ENCODE data around the gene NBPF4. TPM values are rescaled to one million over a fixed set of nuclear protein-coding genes. Genes with fewer than 3 reads are reported as not detected.
A peak's percentile ranks its signal among the peaks of the same experiment; 100 is the strongest.
"Not testable (repeated sequence)": the region's sequence is repeated elsewhere in the genome, so short reads cannot be mapped to it uniquely, and the experiment has no call there.

NBPF4 gene
- total RNA-seq, 1 experiment from 2014 or later, result not detected

- CTCF ChIA-PET; DNase-seq (ENCODE audit: low spot score); H3K9me3 Mint-ChIP-seq; H3K36me3 Mint-ChIP-seq; H3K4me3 Mint-ChIP-seq; ATAC-seq; H3K27ac Mint-ChIP-seq; H3K27me3 Mint-ChIP-seq (ENCODE audit: low read depth); POLR2A ChIA-PET; H3K4me1 Mint-ChIP-seq: not testable (repeated sequence)
Measured at GRCh38 chr1:108227772-108228171, 16.1 kb downstream of the NBPF4 start.

GRCh38 chr1:108226855-108227254 lies 17.0 kb downstream of the NBPF4 start:
- H3K27me3 Mint-ChIP-seq (ENCODE audit: low read depth); H3K4me3 Mint-ChIP-seq; H3K4me1 Mint-ChIP-seq; ATAC-seq; H3K36me3 Mint-ChIP-seq; H3K27ac Mint-ChIP-seq; POLR2A ChIA-PET; CTCF ChIA-PET; H3K9me3 Mint-ChIP-seq; DNase-seq (ENCODE audit: low spot score): not testable (repeated sequence)

- DNase-seq (ENCODE audit: low spot score); H3K36me3 Mint-ChIP-seq; H3K9me3 Mint-ChIP-seq; CTCF ChIA-PET; H3K4me3 Mint-ChIP-seq; ATAC-seq; H3K27me3 Mint-ChIP-seq (ENCODE audit: low read depth); H3K27ac Mint-ChIP-seq; H3K4me1 Mint-ChIP-seq; POLR2A ChIA-PET: not testable (repeated sequence)
Measured at GRCh38 chr1:108223226-108223625, 20.6 kb downstream of the NBPF4 start.

DNA sequence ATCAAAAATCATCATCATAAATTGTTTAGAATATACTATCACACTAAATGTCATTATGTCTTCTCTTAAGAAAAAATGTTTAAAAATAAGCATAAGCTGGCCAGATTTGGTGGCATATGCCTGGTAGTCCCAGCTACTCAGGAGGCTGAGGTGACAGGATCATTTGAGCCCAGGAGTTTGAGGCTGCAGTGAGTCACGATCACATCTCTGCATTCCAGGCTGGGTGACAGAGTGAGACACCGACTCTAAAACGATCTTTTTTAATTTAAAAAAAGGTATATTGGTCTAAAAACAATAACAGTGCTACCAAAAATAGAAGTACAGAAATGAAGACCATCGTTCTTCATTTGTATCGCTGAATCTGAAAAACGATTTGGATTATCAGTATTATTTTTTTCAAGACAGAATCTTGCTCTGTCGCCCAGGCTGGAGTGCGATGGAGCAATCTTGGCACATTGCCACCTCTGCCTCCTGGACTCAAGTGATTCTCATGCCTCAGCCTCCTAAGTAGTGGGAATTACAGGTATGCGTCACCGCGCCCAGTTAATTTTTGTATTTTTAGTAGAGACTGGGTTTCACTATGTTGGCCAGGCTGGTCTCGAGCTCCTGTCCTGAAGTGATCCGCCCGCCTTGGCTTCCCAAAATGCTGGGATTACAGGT lies 26.2 kb downstream of the NBPF4 start:
- H3K9me3 Mint-ChIP-seq; H3K27me3 Mint-ChIP-seq (ENCODE audit: low read depth); H3K4me3 Mint-ChIP-seq; ATAC-seq; H3K4me1 Mint-ChIP-seq; H3K27ac Mint-ChIP-seq; H3K36me3 Mint-ChIP-seq; DNase-seq (ENCODE audit: low spot score); CTCF ChIA-PET; POLR2A ChIA-PET: not testable (repeated sequence)

DNA sequence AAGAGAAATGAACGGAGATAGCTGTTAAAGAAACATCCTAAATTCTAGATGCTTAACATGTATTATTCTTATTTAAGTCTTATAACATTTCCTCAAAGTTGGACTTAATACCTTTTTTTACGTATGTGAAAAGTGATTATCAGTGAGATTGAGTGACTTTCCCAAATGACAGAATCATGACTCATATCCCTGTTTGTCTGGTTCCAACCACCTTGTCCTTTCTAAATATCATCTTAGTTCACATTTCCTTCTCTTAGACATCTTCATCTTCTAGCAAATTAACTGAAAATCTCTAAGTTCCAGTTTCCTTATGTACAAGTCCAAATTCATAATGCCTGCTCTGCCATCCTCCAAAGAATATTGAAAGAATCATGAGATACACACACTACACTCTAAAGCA lies 26.9 kb downstream of the NBPF4 start:
- H3K9me3 Mint-ChIP-seq, result not testable (repeated sequence)

GRCh38 chr1:108216028-108216890 lies 27.6 kb downstream of the NBPF4 start:
- CTCF ChIA-PET, result interaction anchor here (1.2 kb wide), 1 partner anchor 111 kb away, joined by 5 read pairs; no protein-coding TSS in a partner anchor
- POLR2A ChIA-PET; H3K4me1 Mint-ChIP-seq; H3K27ac Mint-ChIP-seq; DNase-seq (ENCODE audit: low spot score); H3K36me3 Mint-ChIP-seq; H3K27me3 Mint-ChIP-seq (ENCODE audit: low read depth); H3K9me3 Mint-ChIP-seq; H3K4me3 Mint-ChIP-seq: not testable (repeated sequence)
- peak; percentile 30; the same call in 1 of the 2 replicates for ATAC-seq

More for the DNA sequence above, 26.9 kb downstream of the NBPF4 start:
- DNase-seq (ENCODE audit: low spot score); H3K4me1 Mint-ChIP-seq; ATAC-seq; H3K27ac Mint-ChIP-seq; POLR2A ChIA-PET; H3K27me3 Mint-ChIP-seq (ENCODE audit: low read depth); H3K4me3 Mint-ChIP-seq; H3K36me3 Mint-ChIP-seq: not testable (repeated sequence)
- CTCF ChIA-PET, result interaction anchor here (1.2 kb wide), 1 partner anchor 111 kb away, joined by 5 read pairs; no protein-coding TSS in a partner anchor

GRCh38 chr1:108214641-108215465 lies 29.0 kb downstream of the NBPF4 start:
- ATAC-seq, result peak; percentile 51
- H3K36me3 Mint-ChIP-seq; H3K27ac Mint-ChIP-seq; DNase-seq (ENCODE audit: low spot score); H3K9me3 Mint-ChIP-seq; POLR2A ChIA-PET; H3K4me1 Mint-ChIP-seq; H3K27me3 Mint-ChIP-seq (ENCODE audit: low read depth); H3K4me3 Mint-ChIP-seq: not testable (repeated sequence)
- CTCF ChIA-PET, result interaction anchor here (0.6 to 1.0 kb wide), 3 partner anchors 13 to 113 kb away, joined by 4 to 5 read pairs (median 4); partner anchors contain the start of gene SLC25A24
- TF ChIP-seq, protein P1, sequence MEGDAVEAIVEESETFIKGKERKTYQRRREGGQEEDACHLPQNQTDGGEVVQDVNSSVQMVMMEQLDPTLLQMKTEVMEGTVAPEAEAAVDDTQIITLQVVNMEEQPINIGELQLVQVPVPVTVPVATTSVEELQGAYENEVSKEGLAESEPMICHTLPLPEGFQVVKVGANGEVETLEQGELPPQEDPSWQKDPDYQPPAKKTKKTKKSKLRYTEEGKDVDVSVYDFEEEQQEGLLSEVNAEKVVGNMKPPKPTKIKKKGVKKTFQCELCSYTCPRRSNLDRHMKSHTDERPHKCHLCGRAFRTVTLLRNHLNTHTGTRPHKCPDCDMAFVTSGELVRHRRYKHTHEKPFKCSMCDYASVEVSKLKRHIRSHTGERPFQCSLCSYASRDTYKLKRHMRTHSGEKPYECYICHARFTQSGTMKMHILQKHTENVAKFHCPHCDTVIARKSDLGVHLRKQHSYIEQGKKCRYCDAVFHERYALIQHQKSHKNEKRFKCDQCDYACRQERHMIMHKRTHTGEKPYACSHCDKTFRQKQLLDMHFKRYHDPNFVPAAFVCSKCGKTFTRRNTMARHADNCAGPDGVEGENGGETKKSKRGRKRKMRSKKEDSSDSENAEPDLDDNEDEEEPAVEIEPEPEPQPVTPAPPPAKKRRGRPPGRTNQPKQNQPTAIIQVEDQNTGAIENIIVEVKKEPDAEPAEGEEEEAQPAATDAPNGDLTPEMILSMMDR (IDR thresholded peaks at IDR 0.05), result peak; percentile 37; the same call in 1 of the 2 replicates
